GM10266 (cell line): ENCODE measurements around the gene PMEPA1.
A peak's percentile ranks its signal among the peaks of the same experiment; 100 is the strongest.

ENCODE experiments used
- DNase-seq: peaks from one replicate; pipeline ENCODE4 v3.0.0; 2012; ENCODE audit errors: extremely low spot score
- CTCF ChIP-seq: IDR thresholded peaks from 2 replicates; pipeline ENCODE4 v1.5.1; 2012; ENCODE audit warnings: mild to moderate bottlenecking, low read depth; ENCODE audit not compliant: control insufficient read depth, insufficient read depth; ENCODE audit errors: missing control alignments

The PMEPA1 gene

GRCh38 chr20:57753332-57754164 is 43.7 kb upstream of the PMEPA1 start:
- DNase-seq: no peak
- TF ChIP-seq CTCF: no peak

- TF ChIP-seq CTCF: no peak
- no peak for DNase-seq
These were observed 41.6 kb upstream of the PMEPA1 start for GRCh38 chr20:57751411-57751810.

GRCh38 chr20:57749869-57750268 is 40.1 kb upstream of the PMEPA1 start:
- DNase-seq: no peak
- TF ChIP-seq CTCF: no peak

GRCh38 chr20:57749131-57749690 is 39.4 kb upstream of the PMEPA1 start:
- TF ChIP-seq CTCF: no peak
- no peak for DNase-seq

- DNase-seq: peak; percentile 43
- no peak for TF ChIP-seq CTCF
These were observed 38.9 kb upstream of the PMEPA1 start for GRCh38 chr20:57748601-57749130.

- no peak for DNase-seq
- no peak for TF ChIP-seq CTCF
These were observed 38.2 kb upstream of the PMEPA1 start for GRCh38 chr20:57747861-57748481.
